HL-60 (cell line): ENCODE results near the gene FOCAD.

Experiments used
- DNase-seq, 2 experiments: peaks; one replicate each; pipeline ENCODE4 v3.0.0-alpha.2; 2010 to 2020; ENCODE audit warnings: low read depth in 1 of 2, low spot score in 1 of 2
- H3K27ac ChIP-seq: fragments of 250-450 bp; sonication (Bioruptor Pico); replicated peaks from 2 replicates; pipeline ENCODE4 v1.5.1; 2020; ENCODE audit warnings: mild to moderate bottlenecking, moderate library complexity
- H3K27me3 ChIP-seq: fragments of 250-450 bp; sonication (Bioruptor Pico); 2 replicates; pipeline ENCODE4 v1.5.1; 2021; ENCODE audit warnings: mild to moderate bottlenecking, moderate library complexity; ENCODE audit not compliant: insufficient read depth, poor library complexity, severe bottlenecking
- H3K4me3 ChIP-seq: replicated peaks from 2 replicates; pipeline ENCODE4 v1.5.1; 2011; ENCODE audit warnings: mild to moderate bottlenecking, control low read depth, low read length; ENCODE audit not compliant: insufficient read depth
- CTCF ChIP-seq: IDR thresholded peaks from one replicate; pipeline ENCODE4 v1.5.1; 2011; ENCODE audit warnings: low read length, control low read depth, inconsistent platforms; ENCODE audit not compliant: insufficient read depth
- GABPA ChIP-seq: IDR thresholded peaks from 2 replicates; pipeline ENCODE4 v1.6.1; 2012; ENCODE audit warnings: low read depth
- POLR2AphosphoS5 ChIP-seq: IDR thresholded peaks from 2 replicates; pipeline ENCODE4 v1.6.1; 2012; ENCODE audit warnings: low read depth
- REST ChIP-seq: IDR thresholded peaks from 2 replicates; pipeline ENCODE4 v1.6.1; 2012; ENCODE audit warnings: low read depth; ENCODE audit not compliant: insufficient replicate concordance
- SPI1 ChIP-seq: IDR thresholded peaks from 2 replicates; pipeline ENCODE4 v1.6.1; 2012; ENCODE audit warnings: low read depth, mild to moderate bottlenecking, borderline replicate concordance

Gene FOCAD

GRCh38 chr9:20853866-20854265 lies 169.8 kb downstream of the FOCAD start:
- Histone ChIP-seq H3K27ac (no peak overlapping the region), H3K4me3 (no peak overlapping the region), H3K27me3 (no peaks in the 10 kb centered on the region)
- no peak for DNase-seq
- TF ChIP-seq GABPA: no peak
- TF ChIP-seq POLR2AphosphoS5: no peak
- TF ChIP-seq REST: no peak
- no peak for TF ChIP-seq SPI1
- TF ChIP-seq CTCF: no peak

GRCh38 chr9:20854444-20854843 lies 170.4 kb downstream of the FOCAD start:
- Histone ChIP-seq H3K27me3 (no peaks in the 10 kb centered on the region), H3K4me3 (no peak overlapping the region), H3K27ac (no peak overlapping the region)
- no peak for DNase-seq
- TF ChIP-seq SPI1 (no peak), GABPA (no peak), CTCF (no peak), REST (no peak), POLR2AphosphoS5 (no peak)

GRCh38 chr9:20863945-20864344 lies 179.9 kb downstream of the FOCAD start:
- Histone ChIP-seq H3K27ac (no peak overlapping the region), H3K4me3 (no peak overlapping the region), H3K27me3 (no peaks in the 10 kb centered on the region)
- no peak for DNase-seq
- TF ChIP-seq REST: no peak
- peak; percentile 18; the same call in 1 of the 2 replicates for TF ChIP-seq SPI1

- Histone ChIP-seq H3K27me3 (no peaks in the 10 kb centered on the region), H3K4me3 (no peak overlapping the region), H3K27ac (no peak overlapping the region)
- TF ChIP-seq SPI1: no peak
- no peak for TF ChIP-seq POLR2AphosphoS5
- no peak for TF ChIP-seq GABPA
- no peak for TF ChIP-seq CTCF
- no peak for TF ChIP-seq REST
- DNase-seq: peak; percentile 13 to 28
Observed at GRCh38 chr9:20865347-20865746, 181.3 kb downstream of the FOCAD start.
